Testis (tissue), 3 donors: ENCODE measurements around the gene MARS1. TPM values are rescaled to one million over a fixed set of nuclear protein-coding genes. Genes with fewer than 3 reads are reported as not detected.
A peak's percentile ranks its signal among the peaks of the same experiment; 100 is the strongest.

Source experiments
- DNase-seq: peaks from one replicate; pipeline ENCODE4 v3.0.0-alpha.2; 2019
- H3K27ac ChIP-seq, 2 donors: fragments of 200-600 bp; sonication (generic); one replicate each; pipeline ENCODE4 v1.5.1; 2019
- H3K27me3 ChIP-seq: fragments of 200-600 bp; sonication (generic); one replicate; pipeline ENCODE4 v1.5.1; 2019
- H3K36me3 ChIP-seq: fragments of 200-600 bp; sonication (generic); one replicate; pipeline ENCODE4 v1.5.1; 2017; ENCODE audit warnings: low read depth; ENCODE audit errors: missing control alignments
- H3K4me1 ChIP-seq: fragments of 200-600 bp; sonication (generic); one replicate; pipeline ENCODE4 v1.5.1; 2019
- H3K4me3 ChIP-seq, 2 donors: fragments of 200-600 bp; sonication (generic); one replicate each; pipeline ENCODE4 v1.5.1; 2017 to 2019
- H3K9me3 ChIP-seq: fragments of 200-600 bp; sonication (generic); one replicate; pipeline ENCODE4 v1.5.1; 2017
- CTCF ChIP-seq, 3 experiments: fragments of 450-650 bp in 2 of 3; fragments of 200-600 bp in 1 of 3; sonication (generic) in 1 of 3; IDR thresholded peaks; one replicate each; pipeline ENCODE4 v1.5.1; 2016 to 2019; ENCODE audit warnings: antibody characterized with exemption in 3 of 3, mild to moderate bottlenecking in 2 of 3, moderate library complexity in 1 of 3
- POLR2A ChIP-seq: fragments of 450-650 bp; IDR thresholded peaks from one replicate; pipeline ENCODE4 v1.6.1; 2017; ENCODE audit warnings: antibody characterized with exemption, mild to moderate bottlenecking, moderate library complexity
- WGBS, 2 donors: methylation state at CpG; one replicate each; pipeline ENCODE4 v1.1.5; 2018; 5-methylcytosine and 5-hydroxymethylcytosine counted together
- intact Hi-C: fragments of 100-400 bp; cut with DNase I; formaldehyde crosslinking; loops from one replicate; pipeline ENCODE4 v1.15.1; 2023; ENCODE audit warnings: low total_unique reads
- polyA plus RNA-seq: library from polyadenylated mRNA; stranded (reverse); fragments of 350-450 nt; fragmentation: Illumina TruSeq; extraction: RNeasy Lipid Tissue Mini Kit (QIAGEN cat#74804); gene quantifications from one replicate; pipeline ENCODE4 v1.2.3, GENCODE V29; 2014; ENCODE audit warnings: low read depth, low replicate concordance; ENCODE audit not compliant: insufficient read depth
- total RNA-seq, 2 donors: library from RNA; depleted of rRNA; stranded (reverse); fragments of >200 nt; gene quantifications; one replicate each; pipeline ENCODE4 v1.2.3, GENCODE V29; 2016

MARS1 gene
- total and polyA plus RNA-seq, 3 donors from 2014 or later: 90.6 to 144 (median 105) TPM

- whole genome bisulfite sequencing, 2 donors: 21 to 25% methylated on average over 17 of the region's 17 CpGs
- DNase-seq: peak; percentile 74
- intact Hi-C loops: no loop called here
Measured at GRCh38 chr12:57521525-57522010, 33.7 kb downstream of the MARS1 start.

GRCh38 chr12:57522011-57522886, 34.4 kb downstream of the MARS1 start, which contains the start of gene MBD6:
TSS of gene MBD6 (plus strand) at chr12:57522824. CDS start at chr12:57524304, 1,480 bp downstream.
- H3K27ac ChIP-seq: peak within 1 kb of the TSS; percentile 96 to 99
- H3K9me3 ChIP-seq: no peaks in the 10 kb centered on the region
- TF ChIP-seq CTCF (IDR thresholded peaks at IDR 0.05) (no peak), POLR2A (peak; percentile 22)
- intact Hi-C loops: no loop called here
- no peaks in the 10 kb centered on the region for H3K27me3 ChIP-seq
- 2 to 8% methylated on average over 3 to 48 of the region's 57 CpGs for WGBS, 2 donors
- peaks cover 45% of the 10 kb centered on the region for H3K4me1 ChIP-seq
- no peaks in the 10 kb centered on the region for H3K36me3 ChIP-seq
- H3K4me3 ChIP-seq: peak within 1 kb of the TSS; percentile 90 to 97
- peak; percentile 93 for DNase-seq

More at GRCh38 chr12:57521525-57522010, 33.7 kb downstream of the MARS1 start:
- TF ChIP-seq CTCF (IDR thresholded peaks at IDR 0.05): no peak
- TF ChIP-seq POLR2A: no peak
- Histone ChIP-seq H3K4me1 (peaks cover 46% of the 10 kb centered on the region), H3K27me3 (no peaks in the 10 kb centered on the region), H3K9me3 (no peaks in the 10 kb centered on the region), H3K4me3 (peak overlapping the region; percentile 90 to 97), H3K36me3 (no peaks in the 10 kb centered on the region), H3K27ac (peak overlapping the region; percentile 96 to 99)

- WGBS, 2 donors: 1% methylated on average over 14 to 27 of the region's 38 CpGs
- peaks cover 37% of the 10 kb centered on the region for H3K4me1 ChIP-seq
- H3K27me3 ChIP-seq: no peaks in the 10 kb centered on the region
- intact Hi-C loops: no loop called here
- H3K4me3 ChIP-seq: peak overlapping the region; percentile 90 to 97
- H3K27ac ChIP-seq: peak overlapping the region; percentile 82 to 99
- TF ChIP-seq CTCF (IDR thresholded peaks at IDR 0.05): no peak
- TF ChIP-seq POLR2A: no peak
- H3K9me3 ChIP-seq: no peaks in the 10 kb centered on the region
- no peaks in the 10 kb centered on the region for H3K36me3 ChIP-seq
- DNase-seq: peak; percentile 57
Measured at GRCh38 chr12:57522887-57523705, 35.2 kb downstream of the MARS1 start.

- H3K4me1 ChIP-seq: peaks cover 30% of the 10 kb centered on the region
- peak overlapping the region; percentile 82 to 99 for H3K27ac ChIP-seq
- WGBS, 2 donors: 44 to 47% methylated on average over 14 of the region's 14 CpGs
- intact Hi-C loops: no loop called here
- H3K4me3 ChIP-seq: peak overlapping the region; percentile 90 to 97
- no peaks in the 10 kb centered on the region for H3K9me3 ChIP-seq
- DNase-seq: no peak
- H3K36me3 ChIP-seq: no peaks in the 10 kb centered on the region
- TF ChIP-seq CTCF (IDR thresholded peaks at IDR 0.05): no peak
- TF ChIP-seq POLR2A: no peak
- no peaks in the 10 kb centered on the region for H3K27me3 ChIP-seq
Measured at GRCh38 chr12:57523706-57524614, 36.1 kb downstream of the MARS1 start.
